Measurements from ENCODE around the gene CDH4. TPM values are rescaled to one million over a fixed set of nuclear protein-coding genes. Genes with fewer than 3 reads are reported as not detected.

The CDH4 gene
- total RNA-seq, 2 donors from 2014 or later, result 0.05 to 2.2 TPM

DNA sequence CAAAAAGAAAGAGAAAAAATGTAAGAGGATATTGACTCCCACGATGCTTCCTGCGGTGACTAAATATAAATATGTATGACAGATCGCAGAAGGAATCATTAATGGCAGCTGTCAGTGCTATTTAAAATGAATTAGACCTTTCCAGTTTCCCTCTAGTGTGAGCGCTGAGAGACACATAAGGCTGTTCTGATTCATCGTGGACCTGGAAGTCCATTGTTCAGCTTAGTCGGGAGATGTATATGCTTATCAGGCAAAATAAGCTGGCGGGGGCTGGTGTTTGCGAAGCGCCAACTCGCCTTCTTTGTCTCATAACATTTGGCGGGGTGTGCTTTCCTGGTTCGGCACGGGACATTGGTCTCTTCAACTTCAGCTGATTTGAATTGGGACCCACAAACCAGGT lies 95.4 kb downstream of the CDH4 start:
- 85% methylated on average over 13 of the region's 13 CpGs for WGBS
- intact Hi-C loops (cut with DNase I), result no loop called here
- H3K27me3 ChIP-seq (replicated peaks; ENCODE audit: insufficient read depth), result peaks cover 7% of the 10 kb centered on the region

GRCh38 chr20:61349447-61350165 lies 97.5 kb downstream of the CDH4 start:
- TF ChIP-seq, protein P1, sequence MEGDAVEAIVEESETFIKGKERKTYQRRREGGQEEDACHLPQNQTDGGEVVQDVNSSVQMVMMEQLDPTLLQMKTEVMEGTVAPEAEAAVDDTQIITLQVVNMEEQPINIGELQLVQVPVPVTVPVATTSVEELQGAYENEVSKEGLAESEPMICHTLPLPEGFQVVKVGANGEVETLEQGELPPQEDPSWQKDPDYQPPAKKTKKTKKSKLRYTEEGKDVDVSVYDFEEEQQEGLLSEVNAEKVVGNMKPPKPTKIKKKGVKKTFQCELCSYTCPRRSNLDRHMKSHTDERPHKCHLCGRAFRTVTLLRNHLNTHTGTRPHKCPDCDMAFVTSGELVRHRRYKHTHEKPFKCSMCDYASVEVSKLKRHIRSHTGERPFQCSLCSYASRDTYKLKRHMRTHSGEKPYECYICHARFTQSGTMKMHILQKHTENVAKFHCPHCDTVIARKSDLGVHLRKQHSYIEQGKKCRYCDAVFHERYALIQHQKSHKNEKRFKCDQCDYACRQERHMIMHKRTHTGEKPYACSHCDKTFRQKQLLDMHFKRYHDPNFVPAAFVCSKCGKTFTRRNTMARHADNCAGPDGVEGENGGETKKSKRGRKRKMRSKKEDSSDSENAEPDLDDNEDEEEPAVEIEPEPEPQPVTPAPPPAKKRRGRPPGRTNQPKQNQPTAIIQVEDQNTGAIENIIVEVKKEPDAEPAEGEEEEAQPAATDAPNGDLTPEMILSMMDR (IDR thresholded peaks at IDR 0.05), result no peak
- no peak for TF ChIP-seq POLR2A (IDR thresholded peaks at IDR 0.05)
- no peak for TF ChIP-seq POLR2AphosphoS5 (IDR thresholded peaks at IDR 0.05)
- DNase-seq (ENCODE audit: low spot score), result no peak
- no peak overlapping the region for H3K27ac ChIP-seq
- 76% methylated on average over 18 of the region's 21 CpGs for WGBS
- H3K4me3 ChIP-seq, result no peak overlapping the region
- intact Hi-C loops (cut with DNase I), result no loop called here
- no peaks in the 10 kb centered on the region for H3K4me1 ChIP-seq (replicated peaks)
- H3K36me3 ChIP-seq, result no peaks in the 10 kb centered on the region
- peaks cover 18% of the 10 kb centered on the region for H3K27me3 ChIP-seq (replicated peaks; ENCODE audit: insufficient read depth)
- H3K9me3 ChIP-seq, result no peaks in the 10 kb centered on the region

More for the DNA sequence above, 95.4 kb downstream of the CDH4 start:
- Histone ChIP-seq H3K27ac (no peak overlapping the region), H3K9me3 (no peaks in the 10 kb centered on the region), H3K4me3 (no peak overlapping the region), H3K36me3 (no peaks in the 10 kb centered on the region), H3K4me1 (replicated peaks) (no peaks in the 10 kb centered on the region)
- TF ChIP-seq POLR2AphosphoS5 (IDR thresholded peaks at IDR 0.05), result no peak
- no peak for TF ChIP-seq POLR2A (IDR thresholded peaks at IDR 0.05)
- TF ChIP-seq, protein P1 (IDR thresholded peaks at IDR 0.05), result no peak
- no peak for DNase-seq (ENCODE audit: low spot score)

DNA sequence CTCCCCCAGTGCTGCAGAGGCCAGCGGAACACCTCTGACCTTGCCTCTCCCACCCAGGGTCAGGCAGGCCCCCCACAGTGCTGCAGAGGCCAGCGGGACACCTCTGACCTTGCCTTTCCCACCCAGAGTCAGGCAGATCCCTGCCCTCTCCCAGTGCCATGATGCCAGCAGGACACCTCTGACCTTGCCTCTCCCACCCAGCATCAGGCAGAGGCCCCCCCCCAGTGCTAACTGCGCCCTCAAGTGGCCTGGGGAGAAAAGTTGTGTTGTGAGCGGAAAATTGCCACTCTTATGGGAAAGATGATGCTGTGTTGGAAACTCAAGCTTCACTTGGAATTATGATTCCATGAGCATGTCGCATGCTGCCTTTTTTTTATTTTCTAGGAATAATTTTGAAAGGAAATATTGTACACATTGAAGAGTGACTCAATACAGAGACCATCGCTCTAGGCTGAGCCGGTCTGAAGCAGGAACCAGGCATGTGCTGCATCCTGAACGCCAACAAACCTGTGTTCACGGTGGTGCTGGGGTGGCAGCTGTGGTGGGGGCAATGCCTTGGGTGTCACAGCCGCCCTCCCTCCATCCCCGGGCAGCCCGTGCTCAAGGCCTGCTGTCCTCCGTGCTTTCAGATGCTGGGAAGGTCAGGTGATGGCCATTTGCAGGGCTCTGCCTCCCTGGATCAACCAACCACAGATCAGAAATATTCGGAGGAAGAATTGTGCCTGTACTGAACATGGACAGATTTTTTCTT lies 98.6 kb downstream of the CDH4 start:
- no peaks in the 10 kb centered on the region for H3K4me1 ChIP-seq (replicated peaks)
- intact Hi-C loops (cut with DNase I), result no loop called here
- no peaks in the 10 kb centered on the region for H3K36me3 ChIP-seq
- DNase-seq (ENCODE audit: low spot score), result no peak
- H3K27me3 ChIP-seq (replicated peaks; ENCODE audit: insufficient read depth), result peaks cover 19% of the 10 kb centered on the region
- H3K27ac ChIP-seq, result no peak overlapping the region
- TF ChIP-seq POLR2A (IDR thresholded peaks at IDR 0.05), result no peak
- no peak for TF ChIP-seq POLR2AphosphoS5 (IDR thresholded peaks at IDR 0.05)
- TF ChIP-seq, protein P1 (IDR thresholded peaks at IDR 0.05), result no peak
- H3K9me3 ChIP-seq, result no peaks in the 10 kb centered on the region
- 74% methylated on average over 14 of the region's 14 CpGs for WGBS
- H3K4me3 ChIP-seq, result no peak overlapping the region

DNA sequence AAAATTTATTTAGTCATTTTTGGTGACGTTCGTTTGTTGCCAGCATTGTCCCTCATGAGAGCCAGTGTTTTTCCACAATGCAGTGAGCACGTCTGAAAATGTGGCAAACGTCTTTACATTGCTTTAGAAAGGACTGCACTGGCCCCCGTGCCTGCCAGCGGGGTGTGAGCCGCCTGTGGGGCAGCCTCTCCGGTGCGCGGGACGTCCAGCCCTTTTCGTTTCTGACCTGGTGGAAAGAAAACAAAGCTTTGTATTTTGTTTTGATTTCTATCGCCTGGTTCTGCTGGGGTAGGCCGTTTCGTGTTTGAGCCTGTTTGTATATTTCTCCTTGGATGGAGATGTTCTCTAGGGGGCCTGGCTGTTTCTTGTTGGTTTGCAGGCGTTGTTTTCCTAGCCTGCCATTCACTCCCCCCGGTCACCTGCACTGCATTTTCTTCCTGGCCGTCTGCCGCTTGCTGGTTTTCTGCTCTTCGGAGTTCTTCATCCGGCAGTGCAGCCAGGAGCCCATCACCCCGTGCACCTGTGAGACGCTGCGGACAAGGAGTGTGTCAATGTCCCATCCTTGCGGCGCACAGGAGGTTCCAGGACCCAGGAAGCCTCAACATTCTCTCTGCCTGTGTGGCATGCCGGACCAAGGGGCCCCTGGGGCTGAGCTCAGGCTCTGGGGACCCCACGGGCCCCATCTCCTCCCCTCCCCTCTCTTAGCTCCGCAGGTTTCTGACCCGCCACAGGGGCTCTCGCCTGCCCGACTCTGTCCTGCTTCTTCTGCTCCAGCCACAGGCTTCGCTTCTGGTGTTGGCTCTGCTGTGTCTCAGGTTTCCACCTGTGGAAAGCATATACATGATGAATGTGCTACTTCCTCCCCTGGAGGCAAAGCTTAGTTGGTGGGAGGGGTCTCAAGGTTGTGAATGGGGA lies 100.5 kb downstream of the CDH4 start:
- Histone ChIP-seq H3K27me3 (replicated peaks; ENCODE audit: insufficient read depth) (peaks cover 21% of the 10 kb centered on the region), H3K4me1 (replicated peaks) (no peaks in the 10 kb centered on the region), H3K27ac (no peak overlapping the region), H3K4me3 (no peak overlapping the region), H3K36me3 (no peaks in the 10 kb centered on the region), H3K9me3 (no peaks in the 10 kb centered on the region)
- 14% methylated on average over 33 of the region's 33 CpGs for WGBS
- no peak for DNase-seq (ENCODE audit: low spot score)
- TF ChIP-seq POLR2AphosphoS5 (IDR thresholded peaks at IDR 0.05) (no peak), POLR2A (IDR thresholded peaks at IDR 0.05) (no peak)
- TF ChIP-seq, protein P1 (IDR thresholded peaks at IDR 0.05), result no peak
- intact Hi-C loops (cut with DNase I), result no loop called here

All from prostate gland (tissue), 2 donors.